Gastroesophageal sphincter (tissue), 4 donors: ENCODE results near the gene METTL25B. TPM values are rescaled to one million over a fixed set of nuclear protein-coding genes. Genes with fewer than 3 reads are reported as not detected.

Experiments
- ATAC-seq: fragments of 150-250 bp; one replicate; pipeline ENCODE4 v1.9.1; 2016; ENCODE audit warnings: mild to moderate bottlenecking, moderate library complexity
- H3K27ac ChIP-seq, 4 donors: fragments of 200-600 bp; sonication (generic) in 3 of 4; 1 replicate in 3 of 4; 2 replicates in 1 of 4; pipeline ENCODE4 v1.5.1; 2016 to 2019
- H3K27me3 ChIP-seq: fragments of 200-600 bp; sonication (generic); one replicate; pipeline ENCODE4 v1.5.1; 2019
- H3K36me3 ChIP-seq, 2 donors: fragments of 200-600 bp; sonication (generic); one replicate each; pipeline ENCODE4 v1.5.1; 2019; ENCODE audit warnings: control low read depth in 1 of 2
- H3K4me1 ChIP-seq, 3 donors: fragments of 200-600 bp; sonication (generic); 1 replicate in 2 of 3; 2 replicates in 1 of 3; pipeline ENCODE4 v1.5.1; 2016 to 2019; ENCODE audit warnings: control low read depth in 2 of 3
- H3K4me3 ChIP-seq, 2 donors: fragments of 200-600 bp; sonication (generic); one replicate each; pipeline ENCODE4 v1.5.1; 2019; ENCODE audit warnings: mild to moderate bottlenecking in 1 of 2, moderate library complexity in 1 of 2
- H3K9me3 ChIP-seq, 3 donors: fragments of 200-600 bp; sonication (generic); one replicate each; pipeline ENCODE4 v1.5.1; 2017 to 2019; ENCODE audit warnings: control low read depth in 2 of 3
- EP300 ChIP-seq: sonication (generic); formaldehyde crosslinking; IDR thresholded peaks from one replicate; pipeline ENCODE4 v1.6.1; 2017; ENCODE audit warnings: antibody characterized with exemption, mild to moderate bottlenecking
- POLR2A ChIP-seq, 2 donors: fragments of 450-650 bp; IDR thresholded peaks; one replicate each; pipeline ENCODE4 v1.6.1; 2017; ENCODE audit warnings: antibody characterized with exemption in 2 of 2, mild to moderate bottlenecking in 2 of 2, moderate library complexity in 1 of 2
- POLR2AphosphoS5 ChIP-seq: sonication (generic); formaldehyde crosslinking; IDR thresholded peaks from one replicate; pipeline ENCODE4 v1.6.1; 2017; ENCODE audit warnings: antibody characterized with exemption
- whole genome bisulfite sequencing, 2 donors: methylation state at CpG; one replicate each; pipeline ENCODE4 v1.1.5; 2018; ENCODE audit warnings: low coverage in 1 of 2; 5-methylcytosine and 5-hydroxymethylcytosine counted together
- total RNA-seq, 4 donors: library from RNA; depleted of rRNA; stranded (reverse); fragments of >200 nt; gene quantifications; one replicate each; pipeline ENCODE4 v1.1.0, GENCODE V29; 2016
- TF ChIP-seq, protein P1 (sequence below), 4 experiments: fragments of 200-600 bp in 2 of 4; fragments of 450-650 bp in 2 of 4; sonication (generic) in 1 of 4; IDR thresholded peaks; one replicate each; pipeline ENCODE4 v1.5.1; 2017 to 2019; ENCODE audit warnings: antibody characterized with exemption in 4 of 4, mild to moderate bottlenecking in 2 of 4, moderate library complexity in 2 of 4

Gene METTL25B
- total RNA-seq, 4 donors from 2014 or later: 8.4 to 29.0 (median 17.4) TPM

DNA sequence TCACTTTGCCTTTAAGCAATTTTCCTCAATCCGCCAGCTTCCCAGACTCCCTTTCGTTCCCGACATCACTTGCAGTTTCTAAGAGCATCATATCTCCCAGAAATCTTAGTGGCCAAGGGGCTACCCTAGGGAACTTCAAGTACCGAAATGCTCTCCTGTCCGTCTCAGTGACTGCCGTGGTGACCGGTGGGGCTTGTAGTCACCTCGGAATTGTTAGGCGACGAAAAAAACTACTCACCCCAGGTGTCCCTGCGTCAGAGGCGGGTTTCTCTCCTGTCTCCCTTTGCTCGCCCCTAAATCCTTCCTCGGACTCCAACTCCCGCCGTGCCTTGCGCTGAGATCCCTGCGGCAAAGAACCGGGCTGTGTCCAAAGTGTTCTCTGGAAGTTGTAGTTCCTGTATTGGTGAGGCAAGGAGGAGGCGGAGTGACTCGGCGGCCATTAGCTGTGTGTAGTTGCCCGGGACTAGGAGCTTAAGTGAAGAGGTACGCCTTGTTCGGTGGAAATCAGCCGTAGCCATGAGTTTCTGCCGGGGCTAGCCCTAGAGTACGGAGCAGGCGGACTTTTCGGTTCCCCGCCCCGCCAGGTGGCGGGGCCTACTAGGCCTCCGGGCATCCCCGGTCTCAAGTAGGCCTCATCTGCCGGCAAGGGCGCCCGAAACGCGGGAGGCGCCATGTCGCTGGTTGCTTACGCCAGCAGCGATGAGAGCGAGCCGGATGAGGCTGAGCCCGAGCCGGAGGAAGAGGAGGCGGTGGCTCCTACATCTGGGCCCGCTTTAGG is 39.0 kb downstream of the METTL25B start, which contains the start of gene PRCC:
TSS of gene PRCC (plus strand) at position 435 of the 778 bp plus-strand sequence. CDS start at position 672, 237 bp downstream.
- Histone ChIP-seq H3K4me3 (peak within 1 kb of the TSS; percentile 74 to 84), H3K27me3 (no peaks in the 10 kb centered on the region), H3K4me1 (peaks cover 0 to 55% (median 35%) of the 10 kb centered on the region in 3 donors), H3K36me3 (peaks cover 0 to 20% of the 10 kb centered on the region in 2 donors), H3K27ac (peak within 1 kb of the TSS; percentile 87 to 97 (median 93)), H3K9me3 (no peaks in the 10 kb centered on the region)
- peak; percentile 98 for ATAC-seq
- 0% methylated on average over 6 to 20 of the region's 50 CpGs for WGBS, 2 donors
- TF ChIP-seq POLR2A (IDR thresholded peaks at IDR 0.05) (peak in 1 of 2 donors; percentile 29), POLR2AphosphoS5 (peak; percentile 78), EP300 (no peak)

DNA sequence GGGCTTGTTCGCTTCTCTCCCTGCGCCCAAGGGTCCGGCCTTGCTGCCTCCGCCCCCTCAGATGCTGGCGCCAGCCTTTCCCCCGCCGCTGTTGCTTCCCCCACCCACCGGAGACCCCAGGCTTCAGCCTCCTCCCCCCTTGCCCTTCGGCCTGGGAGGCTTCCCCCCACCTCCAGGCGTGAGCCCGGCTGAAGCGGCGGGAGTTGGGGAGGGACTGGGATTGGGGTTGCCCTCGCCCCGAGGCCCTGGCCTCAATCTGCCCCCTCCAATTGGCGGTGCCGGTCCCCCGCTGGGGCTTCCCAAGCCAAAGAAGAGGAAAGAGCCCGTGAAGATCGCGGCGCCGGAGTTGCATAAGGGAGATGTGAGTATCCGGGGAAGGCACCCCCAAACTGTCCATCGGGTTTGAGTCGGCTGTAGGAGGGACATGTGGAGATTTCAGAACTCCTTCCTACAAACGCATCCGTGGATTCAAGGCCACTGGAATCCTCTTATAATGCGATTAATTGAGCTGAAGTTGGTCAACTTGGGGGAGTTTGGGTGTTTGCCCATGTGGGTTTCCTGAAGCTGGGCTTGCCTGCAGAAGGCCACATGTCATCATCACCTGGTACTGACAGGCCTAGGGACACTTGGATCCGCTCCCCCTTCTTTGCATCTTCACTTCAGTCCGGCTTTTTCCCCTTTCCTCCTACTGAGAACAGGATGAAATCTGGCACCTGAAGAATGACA is 39.8 kb downstream of the METTL25B start:
- WGBS, 2 donors: 0% methylated on average over 5 of the region's 31 CpGs
- H3K4me1 ChIP-seq: peaks cover 0 to 63% (median 40%) of the 10 kb centered on the region in 3 donors

DNA sequence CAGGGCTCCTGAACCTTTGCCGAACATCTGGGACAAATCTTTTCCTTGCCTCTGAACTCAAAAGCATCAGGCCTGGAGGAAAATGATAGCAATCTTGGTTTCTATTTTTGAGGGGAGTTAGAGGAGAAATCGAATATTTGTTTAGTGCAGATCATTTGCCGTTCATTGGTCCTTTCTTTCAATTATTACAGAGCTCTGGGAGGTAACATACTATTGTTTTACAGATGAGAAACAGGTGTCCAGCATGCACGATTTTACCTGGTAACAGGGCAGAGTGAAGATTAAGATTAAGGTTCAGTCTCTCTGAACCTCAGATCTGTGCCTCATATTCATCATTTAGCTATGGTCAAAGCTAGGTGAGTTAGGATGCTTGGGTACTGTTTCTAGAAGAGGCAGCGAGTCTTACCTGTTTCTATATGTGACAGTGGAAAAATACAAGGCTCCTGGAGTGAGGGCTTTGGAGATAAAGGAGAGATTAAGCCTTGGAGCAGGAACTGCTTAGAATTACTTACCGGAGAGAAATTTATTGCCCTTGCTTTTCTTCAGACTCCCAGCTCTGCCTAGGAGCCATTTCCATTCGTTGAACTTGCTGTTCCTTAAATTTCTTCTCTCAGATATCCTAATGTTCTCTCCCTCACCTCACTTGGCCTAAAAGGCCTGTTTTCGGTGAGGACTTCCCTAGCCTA is 40.5 kb downstream of the METTL25B start:
- ATAC-seq: no peak
- no peak for TF ChIP-seq EP300
- TF ChIP-seq POLR2A (IDR thresholded peaks at IDR 0.05): no peak
- TF ChIP-seq POLR2AphosphoS5: no peak
- TF ChIP-seq, protein P1, sequence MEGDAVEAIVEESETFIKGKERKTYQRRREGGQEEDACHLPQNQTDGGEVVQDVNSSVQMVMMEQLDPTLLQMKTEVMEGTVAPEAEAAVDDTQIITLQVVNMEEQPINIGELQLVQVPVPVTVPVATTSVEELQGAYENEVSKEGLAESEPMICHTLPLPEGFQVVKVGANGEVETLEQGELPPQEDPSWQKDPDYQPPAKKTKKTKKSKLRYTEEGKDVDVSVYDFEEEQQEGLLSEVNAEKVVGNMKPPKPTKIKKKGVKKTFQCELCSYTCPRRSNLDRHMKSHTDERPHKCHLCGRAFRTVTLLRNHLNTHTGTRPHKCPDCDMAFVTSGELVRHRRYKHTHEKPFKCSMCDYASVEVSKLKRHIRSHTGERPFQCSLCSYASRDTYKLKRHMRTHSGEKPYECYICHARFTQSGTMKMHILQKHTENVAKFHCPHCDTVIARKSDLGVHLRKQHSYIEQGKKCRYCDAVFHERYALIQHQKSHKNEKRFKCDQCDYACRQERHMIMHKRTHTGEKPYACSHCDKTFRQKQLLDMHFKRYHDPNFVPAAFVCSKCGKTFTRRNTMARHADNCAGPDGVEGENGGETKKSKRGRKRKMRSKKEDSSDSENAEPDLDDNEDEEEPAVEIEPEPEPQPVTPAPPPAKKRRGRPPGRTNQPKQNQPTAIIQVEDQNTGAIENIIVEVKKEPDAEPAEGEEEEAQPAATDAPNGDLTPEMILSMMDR (IDR thresholded peaks at IDR 0.05): no peak
- peaks cover 0 to 20% of the 10 kb centered on the region in 2 donors for H3K36me3 ChIP-seq
- H3K27me3 ChIP-seq: no peaks in the 10 kb centered on the region
- WGBS, 2 donors: 26 to 55% methylated on average over 3 to 8 of the region's 8 CpGs
- H3K4me1 ChIP-seq: peaks cover 0 to 70% (median 40%) of the 10 kb centered on the region in 3 donors
- H3K9me3 ChIP-seq: no peaks in the 10 kb centered on the region
- peak overlapping the region; percentile 71 to 84 for H3K4me3 ChIP-seq
- H3K27ac ChIP-seq: peak overlapping the region in 3 of 4 donors; percentile 92 to 97 (median 94)

More for the DNA sequence above, 39.8 kb downstream of the METTL25B start:
- Histone ChIP-seq H3K27me3 (no peaks in the 10 kb centered on the region), H3K27ac (peak overlapping the region; percentile 69 to 97 (median 93)), H3K9me3 (no peaks in the 10 kb centered on the region), H3K36me3 (peaks cover 0 to 20% of the 10 kb centered on the region in 2 donors), H3K4me3 (peak overlapping the region; percentile 71 to 84)
- ATAC-seq: no peak
- TF ChIP-seq POLR2A (IDR thresholded peaks at IDR 0.05) (no peak), EP300 (no peak), POLR2AphosphoS5 (no peak)
- TF ChIP-seq, protein P1 (IDR thresholded peaks at IDR 0.05): no peak

DNA sequence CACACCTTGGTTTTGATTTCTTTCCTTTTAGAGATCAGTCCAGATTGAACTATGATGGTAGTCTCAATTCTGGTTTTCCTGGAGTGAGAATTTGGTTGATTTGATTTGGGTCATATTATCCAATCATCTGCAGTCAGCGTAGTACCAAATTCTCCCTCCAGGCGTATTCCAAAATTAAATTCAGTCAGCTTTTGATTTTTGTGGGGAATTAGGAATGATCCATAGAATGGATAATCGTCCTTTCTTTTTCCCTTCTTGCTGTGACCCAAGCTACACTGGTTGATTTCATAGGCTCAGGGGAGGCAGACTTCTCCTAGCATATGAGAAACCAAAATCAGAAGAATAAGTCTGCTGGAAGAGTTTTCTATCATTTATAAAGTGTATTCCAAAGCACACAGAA is 44.0 kb downstream of the METTL25B start:
- H3K27ac ChIP-seq: no peak overlapping the region
- no peak for ATAC-seq
- peaks cover 0 to 83% (median 36%) of the 10 kb centered on the region in 3 donors for H3K4me1 ChIP-seq

More for the DNA sequence above, 44.0 kb downstream of the METTL25B start:
- no peak overlapping the region for H3K4me3 ChIP-seq
- 23 to 33% methylated on average over 1 of the region's 3 CpGs for WGBS, 2 donors
- no peaks in the 10 kb centered on the region for H3K27me3 ChIP-seq
- TF ChIP-seq, protein P1 (IDR thresholded peaks at IDR 0.05): no peak
- no peaks in the 10 kb centered on the region for H3K9me3 ChIP-seq
- H3K36me3 ChIP-seq: peaks cover 0 to 20% of the 10 kb centered on the region in 2 donors
